NCI-H2081 treated with DMSO at 0.1 percent for 48 hours (cell line): ENCODE results near the gene TEDC1.

Experiments
- DNase-seq: peaks from one replicate; lab custom pipeline; 2025; lab: John Stamatoyannopoulos, UW

The TEDC1 gene

DNA sequence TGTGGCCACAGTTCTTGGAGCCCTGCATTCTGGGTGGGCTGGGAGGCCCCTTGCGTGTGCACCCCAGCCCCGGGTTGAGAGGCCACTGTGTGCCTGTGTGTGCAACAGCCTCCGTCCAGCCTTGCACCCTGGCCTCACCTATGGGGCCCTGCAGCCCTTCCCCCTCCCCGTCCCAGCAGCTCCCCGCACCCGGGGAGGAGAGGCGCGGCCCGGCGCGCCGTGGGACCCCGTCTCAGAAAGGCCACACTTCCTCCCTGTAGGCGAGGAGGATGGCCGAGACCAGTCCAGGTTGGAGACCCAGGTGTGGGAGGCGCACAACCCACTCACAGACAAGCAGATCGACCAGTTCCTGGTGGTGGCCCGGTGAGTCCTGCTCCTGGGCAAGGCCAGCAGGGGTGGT is 33.0 kb upstream of the TEDC1 start:
- no peak for DNase-seq

DNA sequence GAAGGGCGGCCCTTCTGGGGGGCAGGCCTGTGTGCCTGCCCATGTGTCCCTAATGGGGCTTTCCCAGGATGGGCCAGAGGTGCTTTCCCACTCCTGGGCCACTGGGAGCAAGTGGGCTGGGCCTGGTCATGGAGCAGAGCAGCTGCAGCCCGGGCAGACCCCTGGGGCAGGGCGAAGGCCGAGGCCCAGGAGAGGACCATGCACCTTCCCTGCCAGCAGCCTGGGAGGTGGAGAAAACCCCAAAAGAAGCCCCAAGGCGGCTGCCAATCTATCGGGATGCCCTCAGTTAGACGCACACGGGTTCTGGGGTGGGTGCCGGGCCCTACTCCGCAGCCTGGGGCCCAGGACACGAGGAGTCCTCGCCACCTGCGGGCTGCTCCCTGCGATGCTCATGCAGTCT is 32.5 kb upstream of the TEDC1 start:
- DNase-seq, result no peak

DNA sequence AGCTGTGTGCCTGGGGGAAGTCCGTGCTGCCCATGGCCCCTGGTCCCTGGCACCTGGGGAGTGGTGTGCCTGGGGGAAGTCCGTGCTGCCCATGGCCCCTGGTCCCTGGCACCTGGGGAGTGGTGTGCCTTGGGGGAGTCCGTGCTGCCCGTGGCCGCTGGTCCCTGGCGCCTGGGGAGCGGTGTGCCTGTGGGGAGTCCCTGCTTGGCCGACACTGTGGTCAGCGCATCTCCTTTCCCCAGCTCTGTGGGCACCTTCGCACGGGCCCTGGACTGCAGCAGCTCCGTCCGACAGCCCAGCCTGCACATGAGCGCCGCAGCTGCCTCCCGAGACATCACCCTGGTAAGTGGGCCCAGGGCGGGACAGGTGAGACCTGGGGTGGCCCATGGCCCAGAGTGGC is 30.9 kb upstream of the TEDC1 start:
- no peak for DNase-seq

DNA sequence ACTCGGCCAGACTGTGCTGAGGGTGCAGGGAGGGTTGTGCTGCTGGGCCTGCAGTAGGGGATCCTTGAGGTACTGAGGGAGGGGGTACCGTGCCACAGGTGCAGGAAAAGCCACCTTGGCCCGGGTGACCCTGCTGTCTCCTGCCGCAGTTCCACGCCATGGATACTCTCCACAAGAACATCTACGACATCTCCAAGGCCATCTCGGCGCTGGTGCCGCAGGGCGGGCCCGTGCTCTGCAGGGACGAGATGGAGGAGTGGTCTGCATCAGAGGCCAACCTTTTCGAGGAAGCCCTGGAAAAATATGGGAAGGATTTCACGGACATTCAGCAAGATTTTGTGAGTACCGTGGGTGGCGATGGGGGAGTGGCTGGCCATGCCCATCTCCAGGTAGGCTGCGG is 30.4 kb upstream of the TEDC1 start:
- DNase-seq, result no peak

DNA sequence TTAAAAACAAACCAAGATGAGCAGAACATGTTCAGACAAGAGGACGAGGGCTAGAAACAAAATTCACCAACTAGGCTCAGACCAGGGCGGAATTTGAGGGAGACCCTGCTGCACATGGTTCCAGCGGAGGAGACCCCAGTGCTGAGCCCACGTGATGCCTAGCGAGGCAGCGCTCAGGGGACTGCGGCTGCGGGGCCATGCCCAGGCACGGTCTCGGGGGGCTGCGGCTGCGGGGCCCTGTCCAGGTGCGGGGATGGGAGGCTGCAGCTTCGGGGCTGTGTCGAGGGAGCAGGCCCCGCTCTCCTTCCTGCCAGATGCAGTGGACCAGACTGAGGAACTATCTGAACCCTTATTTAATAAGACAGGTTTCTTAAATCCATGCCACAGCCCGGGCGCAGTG is 29.1 kb upstream of the TEDC1 start:
- DNase-seq, result no peak

DNA sequence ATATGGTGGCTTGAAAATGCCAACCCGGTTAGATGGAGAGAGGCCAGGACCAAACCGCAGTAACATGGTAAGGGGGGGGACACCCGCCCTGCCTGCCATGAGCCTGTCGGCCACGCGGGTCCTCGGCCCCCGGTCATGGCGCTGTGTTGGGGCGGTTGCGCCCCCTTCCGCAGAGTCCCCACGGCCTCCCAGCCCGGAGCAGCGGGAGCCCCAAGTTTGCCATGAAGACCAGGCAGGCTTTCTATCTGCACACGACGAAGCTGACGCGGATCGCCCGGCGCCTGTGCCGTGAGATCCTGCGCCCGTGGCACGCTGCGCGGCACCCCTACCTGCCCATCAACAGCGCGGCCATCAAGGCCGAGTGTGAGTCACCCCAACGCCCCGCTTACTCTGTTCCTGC is 26.5 kb upstream of the TEDC1 start:
- no peak for DNase-seq

DNA sequence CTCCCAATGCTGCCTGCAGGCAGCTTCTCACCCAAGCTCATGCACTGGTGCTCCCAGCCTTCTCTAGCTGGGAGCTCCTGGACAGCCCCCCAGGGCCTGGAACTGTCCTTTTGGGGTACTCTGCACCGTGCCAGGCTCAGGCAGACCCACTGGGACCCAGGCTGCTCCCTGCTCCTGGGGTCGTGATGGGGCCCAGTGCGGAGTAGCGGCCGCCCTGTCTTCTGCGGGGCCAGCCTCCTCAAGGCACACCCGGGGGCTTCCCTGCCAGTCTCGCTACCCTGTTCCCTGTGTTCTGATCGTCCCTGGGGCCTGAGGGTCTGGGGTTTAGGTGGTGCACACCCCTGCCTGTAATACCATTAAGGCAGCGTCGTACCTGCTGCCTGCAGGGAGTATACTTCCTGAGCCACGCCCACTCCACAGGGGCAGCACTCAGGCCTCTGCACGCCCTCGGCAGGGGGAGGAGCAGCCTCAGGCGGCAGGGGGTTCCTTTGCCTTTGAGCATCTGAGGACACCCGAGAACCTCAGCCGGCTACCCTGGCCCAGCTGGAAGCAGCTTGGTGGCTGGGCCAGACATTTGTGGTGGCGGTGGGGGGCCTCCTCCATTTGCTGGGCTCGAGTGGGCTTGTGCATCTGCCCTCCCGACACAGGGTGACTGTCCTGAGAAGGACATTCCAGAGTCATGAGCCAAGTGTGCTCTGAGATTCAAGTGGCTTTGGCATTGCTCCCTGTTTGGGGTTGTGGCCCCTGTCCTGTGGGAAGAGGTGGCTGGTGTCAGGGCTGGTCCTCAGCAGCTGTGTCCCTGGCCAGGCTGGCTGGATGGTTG is 25.6 kb upstream of the TEDC1 start:
- no peak for DNase-seq

DNA sequence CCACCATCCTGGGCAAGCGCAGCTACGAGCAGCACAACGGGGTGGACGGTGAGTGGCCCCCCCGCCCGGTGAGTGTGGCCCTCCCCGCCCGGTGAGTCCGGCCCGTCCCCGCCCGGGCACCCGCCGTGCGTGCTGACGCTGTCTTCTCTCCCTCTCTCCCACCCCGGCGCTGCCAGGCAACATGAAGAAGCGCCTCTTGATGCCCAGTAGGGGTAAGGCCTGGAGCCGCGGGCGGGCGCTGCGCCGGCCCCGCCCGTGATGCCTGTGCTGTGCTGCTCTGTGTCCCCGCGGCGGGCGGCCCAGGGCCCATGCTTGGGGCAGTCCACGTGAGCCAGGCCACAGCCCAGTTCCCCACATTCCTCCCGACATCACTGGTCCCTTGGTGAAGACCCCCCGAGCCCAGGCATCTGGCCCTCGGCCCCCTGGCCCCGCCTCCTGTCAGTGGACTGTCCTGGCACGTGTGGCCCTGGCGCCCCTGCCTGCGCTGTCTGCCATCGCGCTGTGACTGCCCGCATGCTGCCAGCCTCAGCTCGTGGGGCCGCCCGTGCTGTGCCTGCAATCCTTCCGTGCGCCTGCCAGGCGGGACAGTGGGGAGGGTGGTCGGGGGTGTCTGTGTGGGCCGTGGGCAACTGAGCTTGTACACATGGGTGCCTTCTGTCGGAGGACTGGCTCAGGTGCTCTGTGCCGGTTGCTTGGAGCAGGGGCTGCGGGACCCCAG is 24.4 kb upstream of the TEDC1 start:
- DNase-seq, result no peak

DNA sequence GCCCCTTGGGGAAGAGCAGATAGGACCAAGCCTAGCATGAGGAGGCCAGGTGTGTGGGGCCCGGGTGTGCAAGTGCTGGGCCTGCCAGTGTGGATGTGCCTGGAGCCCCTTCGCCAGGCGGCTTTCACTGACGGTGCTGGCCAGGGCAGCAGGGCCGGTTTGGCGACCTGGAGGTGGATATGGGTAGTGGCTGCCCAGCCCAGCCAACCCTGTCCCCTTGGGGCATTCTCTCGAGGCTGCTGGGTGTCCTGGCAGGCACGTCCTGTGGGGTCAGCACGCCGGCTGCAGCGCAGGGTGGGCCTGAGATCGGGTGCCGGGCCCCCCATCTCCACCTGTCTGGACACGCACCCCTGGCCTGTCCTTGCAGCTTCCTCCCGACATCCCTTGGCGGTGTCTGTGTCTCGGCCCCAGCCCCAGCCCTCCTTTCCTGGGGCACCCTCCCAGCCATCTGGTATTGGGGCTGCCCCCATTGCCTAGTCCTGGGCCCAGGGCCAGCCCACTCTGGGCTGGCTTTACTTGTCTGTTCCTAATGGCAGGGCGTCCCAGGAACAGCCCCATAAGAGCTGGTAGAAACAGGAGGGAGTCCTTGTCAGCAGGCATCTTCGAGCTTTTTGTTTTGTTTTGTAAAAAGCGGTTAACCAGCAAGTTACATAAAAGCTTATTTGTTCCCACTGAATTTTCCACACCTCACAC is 23.7 kb upstream of the TEDC1 start:
- DNase-seq, result no peak

DNA sequence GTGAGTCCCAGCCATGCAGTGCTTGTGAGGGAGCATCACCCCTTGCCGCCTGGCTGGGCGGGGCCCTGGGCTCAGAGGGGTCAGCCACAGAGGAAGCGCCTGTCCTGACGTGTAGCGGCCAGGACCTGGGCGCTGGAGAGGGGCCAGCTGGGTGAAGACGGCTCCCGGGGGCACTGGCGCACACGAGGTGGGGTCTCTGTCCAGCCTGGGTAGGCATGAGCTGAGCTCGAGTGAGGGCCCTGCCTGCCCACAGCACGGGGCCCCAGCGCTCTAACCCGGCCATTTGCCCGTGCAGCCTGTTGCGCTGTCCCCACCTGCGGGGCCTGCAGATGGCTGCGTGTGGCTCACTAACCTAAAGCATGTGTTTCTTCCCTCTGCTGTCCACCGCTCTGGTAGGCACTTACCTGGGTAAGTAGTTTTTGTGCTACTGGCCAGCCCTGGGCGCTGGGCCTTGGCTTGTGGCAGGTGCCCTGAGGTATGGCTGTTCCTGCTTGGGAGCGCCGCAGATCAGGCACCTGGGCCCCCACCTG is 23.0 kb upstream of the TEDC1 start:
- DNase-seq, result no peak

DNA sequence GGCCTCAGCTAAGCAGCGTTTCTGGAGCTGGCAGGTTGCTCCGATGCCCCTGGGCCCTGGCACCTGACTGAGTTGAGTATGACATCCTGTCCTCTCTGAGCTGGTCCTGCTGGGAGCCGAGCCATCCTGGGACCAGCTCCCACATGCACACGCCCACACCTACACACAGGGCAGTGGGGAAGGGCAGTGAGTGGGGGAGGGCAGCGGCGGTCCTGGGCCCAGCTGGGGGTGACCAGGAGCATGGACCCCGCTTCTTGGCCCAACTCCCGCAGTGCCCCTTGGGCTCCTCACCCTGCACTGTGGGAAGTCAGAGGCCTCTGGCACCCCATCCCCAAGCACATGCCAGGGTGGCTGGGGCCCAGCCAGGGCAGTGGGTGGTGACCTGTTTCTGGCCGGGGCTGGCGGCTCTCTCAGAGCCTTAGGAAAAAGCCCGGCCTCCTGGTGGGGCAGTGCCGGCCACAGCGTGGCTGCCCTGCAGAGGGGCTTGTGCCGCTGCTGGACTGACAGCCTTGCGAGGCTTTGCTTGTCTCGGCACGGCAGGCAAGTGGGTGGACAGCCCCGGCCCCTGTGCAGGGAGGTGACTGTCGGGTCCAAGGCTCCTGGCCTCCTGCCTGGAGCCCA is 22.3 kb upstream of the TEDC1 start:
- DNase-seq, result no peak

DNA sequence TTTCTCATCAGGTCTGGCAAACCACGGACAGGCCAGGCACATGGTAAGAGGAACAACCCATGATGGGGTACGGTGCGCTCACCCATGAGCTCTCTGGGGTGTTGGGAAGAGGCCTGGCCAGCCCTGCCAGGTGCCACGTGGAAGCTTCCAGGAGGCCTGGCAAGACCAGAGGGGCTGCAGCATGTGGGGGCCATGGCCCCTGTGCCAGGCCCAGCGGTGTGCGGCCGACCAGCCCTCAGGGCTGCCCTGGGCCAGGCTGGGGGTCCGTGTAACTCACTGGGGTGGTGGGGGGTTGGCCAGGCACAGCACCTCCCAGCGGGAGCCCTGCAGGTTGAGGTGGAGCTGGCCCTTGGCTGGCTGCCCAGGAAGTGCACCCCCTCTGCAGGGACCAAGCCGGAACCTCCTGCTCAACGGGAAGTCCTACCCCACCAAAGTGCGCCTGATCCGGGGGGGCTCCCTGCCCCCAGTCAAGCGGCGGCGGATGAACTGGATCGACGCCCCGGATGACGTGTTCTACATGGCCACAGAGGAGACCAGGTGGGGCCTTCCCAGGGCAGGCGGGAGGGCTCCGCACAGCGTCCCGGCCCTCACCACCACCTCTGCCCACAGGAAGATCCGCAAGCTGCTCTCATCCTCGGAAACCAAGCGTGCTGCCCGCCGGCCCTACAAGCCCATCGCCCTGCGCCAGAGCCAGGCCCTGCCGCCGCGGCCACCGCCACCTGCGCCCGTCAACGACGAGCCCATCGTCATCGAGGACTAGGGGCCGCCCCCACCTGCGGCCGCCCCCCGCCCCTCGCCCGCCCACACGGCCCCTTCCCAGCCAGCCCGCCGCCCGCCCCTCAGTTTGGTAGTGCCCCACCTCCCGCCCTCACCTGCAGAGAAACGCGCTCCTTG is 21.3 kb upstream of the TEDC1 start:
- DNase-seq, result no peak

DNA sequence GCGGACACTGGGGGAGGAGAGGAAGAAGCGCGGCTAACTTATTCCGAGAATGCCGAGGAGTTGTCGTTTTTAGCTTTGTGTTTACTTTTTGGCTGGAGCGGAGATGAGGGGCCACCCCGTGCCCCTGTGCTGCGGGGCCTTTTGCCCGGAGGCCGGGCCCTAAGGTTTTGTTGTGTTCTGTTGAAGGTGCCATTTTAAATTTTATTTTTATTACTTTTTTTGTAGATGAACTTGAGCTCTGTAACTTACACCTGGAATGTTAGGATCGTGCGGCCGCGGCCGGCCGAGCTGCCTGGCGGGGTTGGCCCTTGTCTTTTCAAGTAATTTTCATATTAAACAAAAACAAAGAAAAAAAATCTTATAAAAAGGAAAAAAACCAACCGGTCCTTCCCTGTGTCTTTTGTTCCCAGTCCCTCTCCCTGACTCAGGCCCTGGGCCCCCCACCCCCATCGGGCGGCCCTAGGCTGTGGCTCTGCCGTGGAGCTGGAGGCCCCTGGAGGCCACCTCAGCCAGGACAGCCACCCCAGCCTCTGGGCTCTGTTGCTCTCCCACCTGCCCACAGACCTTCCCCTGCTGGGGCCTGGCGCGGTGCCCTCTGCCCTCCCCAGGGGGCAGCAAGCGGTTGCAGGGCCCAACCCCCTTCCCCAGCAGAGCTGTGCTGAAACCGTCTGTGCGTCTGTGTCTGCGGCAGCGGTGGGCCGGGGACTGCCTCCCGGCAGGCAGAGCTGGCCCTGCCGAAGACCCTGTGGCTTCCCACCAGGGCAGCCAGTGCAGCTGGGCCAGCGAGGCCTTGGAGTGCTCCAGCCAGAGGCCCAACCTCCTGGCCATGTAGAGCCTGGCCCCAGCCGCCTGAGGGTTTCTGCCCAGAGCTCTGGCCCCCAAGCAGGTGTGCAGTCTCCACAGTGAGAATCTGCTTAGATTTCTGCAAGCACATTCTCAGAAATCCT is 20.4 kb upstream of the TEDC1 start:
- DNase-seq, result no peak

DNA sequence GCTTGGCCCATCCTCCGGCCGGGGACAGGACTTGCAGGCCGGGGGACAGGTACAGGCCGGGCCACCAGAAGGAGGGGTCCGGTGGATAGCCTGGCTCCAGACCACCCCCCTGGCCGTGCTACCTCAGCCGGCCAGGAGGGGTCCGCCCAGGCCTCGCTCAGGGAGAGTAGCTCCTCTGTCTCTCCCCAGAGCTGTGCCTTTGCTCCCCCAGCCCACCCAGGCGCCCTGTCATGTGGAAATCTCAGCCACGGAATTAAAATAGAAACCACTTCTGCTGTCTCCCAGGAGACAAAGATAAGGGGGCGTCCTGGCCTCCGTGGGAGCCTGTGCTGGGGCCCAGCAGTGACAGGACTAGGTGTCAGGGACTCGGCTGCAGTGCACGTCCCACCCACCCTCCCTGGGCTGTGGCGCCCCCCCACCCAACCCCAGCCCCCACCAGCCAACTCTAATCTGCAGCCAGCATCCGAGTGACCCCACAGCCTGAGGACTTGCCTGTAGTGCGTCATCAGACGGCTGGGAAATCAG is 19.7 kb upstream of the TEDC1 start:
- DNase-seq, result no peak

DNA sequence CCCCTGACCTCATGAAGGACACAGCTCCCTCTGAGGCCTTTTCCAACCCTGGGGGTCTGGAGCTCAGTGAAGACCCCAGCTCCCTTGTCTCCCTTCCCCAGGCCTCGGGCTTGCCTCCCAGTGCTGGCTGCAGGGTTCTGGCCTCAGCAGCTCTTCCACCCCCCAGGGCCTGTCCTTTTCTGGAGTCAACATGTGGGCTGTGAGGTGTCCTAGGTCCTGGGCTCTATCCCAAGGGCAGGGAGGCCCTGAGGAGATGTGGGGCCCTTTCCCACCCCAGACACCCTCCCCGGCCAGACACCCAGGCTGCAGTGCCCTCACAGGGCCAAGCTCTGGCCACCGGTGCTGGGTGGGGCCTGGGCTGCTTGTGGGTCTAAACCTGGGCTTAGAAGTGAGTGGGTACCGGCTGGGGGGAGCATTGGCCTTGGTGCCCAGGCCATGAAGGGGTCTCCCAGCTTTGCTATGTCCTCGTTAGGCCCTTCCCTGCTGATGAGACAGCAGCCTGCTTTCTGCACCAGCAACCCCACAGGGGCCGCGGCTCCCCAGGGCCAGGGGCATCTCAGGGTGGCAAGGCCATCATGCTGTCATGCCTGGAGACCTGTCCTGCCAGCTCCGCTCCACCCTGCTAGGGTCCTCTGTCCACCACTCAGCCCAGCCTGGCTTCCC is 19.1 kb upstream of the TEDC1 start:
- DNase-seq, result no peak

DNA sequence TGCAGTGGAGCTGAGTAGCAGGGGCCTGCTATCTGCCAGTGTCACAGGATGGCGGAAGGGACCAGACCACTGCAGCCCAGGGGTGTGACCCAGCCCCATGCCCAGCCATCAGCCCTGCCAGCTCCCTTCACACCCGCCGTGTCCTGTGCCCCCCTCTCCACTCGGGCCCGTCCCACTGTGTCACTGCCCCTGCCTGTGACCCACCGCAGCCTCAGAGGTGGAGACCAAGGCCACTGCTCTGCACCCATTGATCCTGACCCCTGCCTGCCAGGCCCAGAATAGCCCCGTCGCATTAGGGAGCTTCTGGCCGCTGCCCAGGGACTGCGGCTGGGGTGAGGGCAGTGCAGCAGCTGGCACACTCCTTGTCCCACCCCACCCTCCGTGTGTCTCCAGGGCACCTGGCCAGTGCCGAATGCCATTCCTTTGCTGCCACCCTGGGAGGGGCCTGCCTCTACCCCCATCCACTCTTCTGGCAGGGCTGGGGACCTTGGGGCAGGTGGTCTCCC is 18.5 kb upstream of the TEDC1 start:
- no peak for DNase-seq

DNA sequence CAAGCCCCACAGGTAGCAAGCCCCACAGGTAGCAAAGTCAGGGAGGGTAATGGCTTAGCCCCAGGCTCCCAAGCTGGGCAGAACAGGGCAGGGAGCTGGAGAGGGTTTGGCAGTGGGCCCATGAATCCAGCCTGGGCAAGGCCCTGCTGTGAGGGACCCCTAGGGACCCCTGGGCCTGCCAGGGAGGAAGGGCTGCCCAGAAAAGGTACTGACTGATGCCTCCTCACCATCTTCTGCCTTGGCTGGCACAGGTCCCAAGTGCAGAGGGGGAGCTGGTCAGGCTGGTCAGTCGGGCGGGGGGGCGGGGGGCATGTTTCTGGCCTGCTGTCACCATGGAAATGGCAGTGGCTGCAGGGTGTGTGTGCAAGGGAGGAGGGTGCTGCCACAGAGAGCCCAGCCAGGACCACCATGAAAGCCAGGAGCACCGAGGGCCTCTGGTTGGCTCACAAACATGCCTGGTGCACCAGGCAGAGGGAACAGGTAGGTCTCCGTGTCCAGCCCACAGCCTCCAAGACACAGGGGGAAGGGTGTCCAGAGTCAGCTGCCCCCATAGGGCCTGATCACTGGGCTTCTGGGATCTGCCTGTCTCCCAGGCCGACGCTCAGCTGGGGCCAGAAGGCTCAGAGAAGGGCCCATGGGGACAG is 17.9 kb upstream of the TEDC1 start:
- DNase-seq, result no peak

DNA sequence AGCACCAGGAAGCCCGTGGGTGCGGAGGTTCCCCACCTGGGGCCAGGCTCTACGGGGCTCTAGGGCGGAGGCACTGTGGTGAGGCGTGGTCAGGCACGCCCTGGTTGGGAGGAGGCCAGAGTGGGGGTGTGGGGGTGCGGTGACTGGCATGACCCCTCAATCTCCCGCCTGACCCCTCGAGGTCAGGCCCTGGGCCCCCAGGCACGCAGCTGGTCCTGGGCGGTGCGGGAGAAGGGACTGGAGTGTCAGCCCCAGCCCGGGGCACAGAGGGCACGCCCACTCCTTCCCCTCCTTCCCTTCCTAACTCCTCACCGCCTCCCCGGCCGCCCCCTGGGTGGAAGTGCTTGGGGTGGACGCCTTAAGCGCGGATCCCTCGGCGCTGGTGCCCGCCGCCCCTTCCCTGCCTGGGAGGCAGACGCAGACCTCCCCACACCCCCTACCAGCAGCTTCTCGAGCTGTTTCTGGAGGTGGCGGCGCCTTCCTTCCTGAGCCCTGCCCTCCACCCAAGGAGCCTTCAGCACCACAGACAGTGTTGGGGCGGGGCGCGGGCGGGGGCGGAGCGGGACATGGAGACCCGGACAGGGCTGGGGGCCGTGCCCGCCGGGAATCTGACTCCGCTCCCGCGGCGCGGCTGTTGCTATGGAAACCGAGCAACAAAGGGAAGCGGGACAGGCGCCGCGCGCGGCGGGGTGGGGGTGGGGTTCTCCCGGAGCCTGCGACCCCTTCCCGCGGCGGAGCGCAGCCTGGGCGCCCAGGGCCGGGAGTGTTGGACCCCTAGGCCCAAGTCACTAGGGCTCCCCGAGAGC is 17.2 kb upstream of the TEDC1 start:
- DNase-seq, result no peak
